ENCODE measurements around the gene IL1RAPL2.
"Not testable (repeated sequence)": the region's sequence is repeated elsewhere in the genome, so short reads cannot be mapped to it uniquely, and the experiment has no call there.

Gene IL1RAPL2

GRCh38 chrX:105645667-105646357, 1079.8 kb downstream of the IL1RAPL2 start:
- no peak for DNase-seq

GRCh38 chrX:105646592-105647372, 1080.8 kb downstream of the IL1RAPL2 start:
- DNase-seq = no peak

- no peak for DNase-seq
Observed at GRCh38 chrX:105647749-105648148, 1081.8 kb downstream of the IL1RAPL2 start.

GRCh38 chrX:105648732-105649131, 1082.7 kb downstream of the IL1RAPL2 start:
- DNase-seq = no peak

GRCh38 chrX:105650577-105650976, 1084.6 kb downstream of the IL1RAPL2 start:
- no peak for DNase-seq

GRCh38 chrX:105650986-105651385, 1085.0 kb downstream of the IL1RAPL2 start:
- no peak for DNase-seq

- DNase-seq = no peak
Observed at GRCh38 chrX:105653891-105654290, 1087.9 kb downstream of the IL1RAPL2 start.

- no peak for DNase-seq
Observed at GRCh38 chrX:105658136-105658535, 1092.1 kb downstream of the IL1RAPL2 start.

- no peak for DNase-seq
Observed at GRCh38 chrX:105662248-105662647, 1096.2 kb downstream of the IL1RAPL2 start.

GRCh38 chrX:105664243-105664642, 1098.2 kb downstream of the IL1RAPL2 start:
- DNase-seq = no peak

GRCh38 chrX:105684288-105684687, 1118.3 kb downstream of the IL1RAPL2 start:
- DNase-seq = not testable (repeated sequence)

GRCh38 chrX:105694839-105695238, 1128.8 kb downstream of the IL1RAPL2 start:
- DNase-seq = no peak

- no peak for DNase-seq
Observed at GRCh38 chrX:105695451-105695850, 1129.5 kb downstream of the IL1RAPL2 start.

GRCh38 chrX:105696870-105697269, 1130.9 kb downstream of the IL1RAPL2 start:
- no peak for DNase-seq

- no peak for DNase-seq
Observed at GRCh38 chrX:105697984-105698781, 1132.2 kb downstream of the IL1RAPL2 start.

GRCh38 chrX:105700331-105700730, 1134.3 kb downstream of the IL1RAPL2 start:
- no peak for DNase-seq

- no peak for DNase-seq
Observed at GRCh38 chrX:105701310-105702052, 1135.5 kb downstream of the IL1RAPL2 start.

- no peak for DNase-seq
Observed at GRCh38 chrX:105703876-105704275, 1137.9 kb downstream of the IL1RAPL2 start.

GRCh38 chrX:105706041-105706440, 1140.0 kb downstream of the IL1RAPL2 start:
- no peak for DNase-seq

GRCh38 chrX:105711805-105712204, 1145.8 kb downstream of the IL1RAPL2 start:
- DNase-seq = no peak

GRCh38 chrX:105715746-105716145, 1149.7 kb downstream of the IL1RAPL2 start:
- no peak for DNase-seq

- no peak for DNase-seq
Observed at GRCh38 chrX:105723966-105724735, 1158.2 kb downstream of the IL1RAPL2 start.

Data from NCI-H1436 treated with DMSO at 0.1 percent for 48 hours (cell line).